IPS-15b (cell line): ENCODE measurements around the gene SCLT1.

ENCODE experiments used
- H3K27me3 ChIP-seq: one replicate; pipeline ENCODE4 v1.6.1; 2013; ENCODE audit warnings: low read length; ENCODE audit not compliant: control insufficient read depth, insufficient read depth
- H3K36me3 ChIP-seq: one replicate; pipeline ENCODE4 v1.6.1; 2013; ENCODE audit warnings: low read length; ENCODE audit not compliant: control insufficient read depth, insufficient read depth
- H3K4me1 ChIP-seq: one replicate; pipeline ENCODE4 v1.6.1; 2013; ENCODE audit warnings: mild to moderate bottlenecking, low read length; ENCODE audit not compliant: control insufficient read depth, insufficient read depth
- H3K4me3 ChIP-seq: one replicate; pipeline ENCODE4 v1.5.1; 2013; ENCODE audit warnings: low read depth, low read length
- H3K9ac ChIP-seq: one replicate; pipeline ENCODE4 v1.6.1; 2013; ENCODE audit warnings: low read depth, mild to moderate bottlenecking, low read length
- H3K9me3 ChIP-seq: one replicate; pipeline ENCODE4 v1.6.1; 2013; ENCODE audit warnings: mild to moderate bottlenecking, low read length; ENCODE audit not compliant: control insufficient read depth, insufficient read depth

Gene SCLT1

GRCh38 chr4:128908735-128909134, 184.6 kb downstream of the SCLT1 start:
- Histone ChIP-seq H3K36me3 (no peaks in the 10 kb centered on the region), H3K27me3 (no peaks in the 10 kb centered on the region), H3K9me3 (no peaks in the 10 kb centered on the region), H3K4me1 (no peaks in the 10 kb centered on the region), H3K4me3 (no peak overlapping the region), H3K9ac (no peak overlapping the region)

- Histone ChIP-seq H3K36me3 (no peaks in the 10 kb centered on the region), H3K9me3 (no peaks in the 10 kb centered on the region), H3K27me3 (no peaks in the 10 kb centered on the region), H3K4me3 (no peak overlapping the region), H3K4me1 (no peaks in the 10 kb centered on the region), H3K9ac (no peak overlapping the region)
Measured at GRCh38 chr4:128907981-128908380, 185.4 kb downstream of the SCLT1 start.

- Histone ChIP-seq H3K36me3 (no peaks in the 10 kb centered on the region), H3K4me3 (no peak overlapping the region), H3K9me3 (no peaks in the 10 kb centered on the region), H3K9ac (no peak overlapping the region), H3K27me3 (no peaks in the 10 kb centered on the region), H3K4me1 (no peaks in the 10 kb centered on the region)
Measured at GRCh38 chr4:128906581-128906980, 186.8 kb downstream of the SCLT1 start.

- H3K27me3 ChIP-seq = no peaks in the 10 kb centered on the region
- no peaks in the 10 kb centered on the region for H3K9me3 ChIP-seq
- H3K9ac ChIP-seq = no peak overlapping the region
- no peaks in the 10 kb centered on the region for H3K36me3 ChIP-seq
- no peaks in the 10 kb centered on the region for H3K4me1 ChIP-seq
- H3K4me3 ChIP-seq = no peak overlapping the region
Measured at GRCh38 chr4:128904821-128905220, 188.5 kb downstream of the SCLT1 start.

GRCh38 chr4:128880662-128881061, 212.7 kb downstream of the SCLT1 start:
- Histone ChIP-seq H3K9ac (no peak overlapping the region), H3K9me3 (no peaks in the 10 kb centered on the region), H3K4me3 (no peak overlapping the region), H3K4me1 (no peaks in the 10 kb centered on the region), H3K27me3 (no peaks in the 10 kb centered on the region), H3K36me3 (no peaks in the 10 kb centered on the region)

GRCh38 chr4:128879971-128880370, 213.4 kb downstream of the SCLT1 start:
- no peaks in the 10 kb centered on the region for H3K4me1 ChIP-seq
- H3K9me3 ChIP-seq = no peaks in the 10 kb centered on the region
- H3K36me3 ChIP-seq = no peaks in the 10 kb centered on the region
- H3K27me3 ChIP-seq = no peaks in the 10 kb centered on the region
- H3K9ac ChIP-seq = no peak overlapping the region
- H3K4me3 ChIP-seq = no peak overlapping the region

- Histone ChIP-seq H3K36me3 (no peaks in the 10 kb centered on the region), H3K9me3 (no peaks in the 10 kb centered on the region), H3K9ac (no peak overlapping the region), H3K4me3 (no peak overlapping the region), H3K4me1 (no peaks in the 10 kb centered on the region), H3K27me3 (no peaks in the 10 kb centered on the region)
Measured at GRCh38 chr4:128879283-128879682, 214.1 kb downstream of the SCLT1 start.

GRCh38 chr4:128877934-128878333, 215.4 kb downstream of the SCLT1 start:
- Histone ChIP-seq H3K4me1 (no peaks in the 10 kb centered on the region), H3K36me3 (peaks cover under 1% of the 10 kb centered on the region), H3K9ac (no peak overlapping the region)

GRCh38 chr4:128876200-128876599, 217.1 kb downstream of the SCLT1 start:
- Histone ChIP-seq H3K9me3 (no peaks in the 10 kb centered on the region), H3K27me3 (no peaks in the 10 kb centered on the region), H3K9ac (no peak overlapping the region), H3K36me3 (peaks cover 12% of the 10 kb centered on the region), H3K4me1 (no peaks in the 10 kb centered on the region), H3K4me3 (no peak overlapping the region)

More at GRCh38 chr4:128877934-128878333, 215.4 kb downstream of the SCLT1 start:
- Histone ChIP-seq H3K9me3 (no peaks in the 10 kb centered on the region), H3K27me3 (no peaks in the 10 kb centered on the region), H3K4me3 (no peak overlapping the region)

- no peaks in the 10 kb centered on the region for H3K4me1 ChIP-seq
- H3K36me3 ChIP-seq = peaks cover 40% of the 10 kb centered on the region
- H3K9ac ChIP-seq = no peak overlapping the region
Measured at GRCh38 chr4:128871948-128872347, 221.4 kb downstream of the SCLT1 start.

GRCh38 chr4:128869776-128870509, 223.4 kb downstream of the SCLT1 start:
- H3K36me3 ChIP-seq = peaks cover 52% of the 10 kb centered on the region
- H3K4me3 ChIP-seq = no peak overlapping the region
- no peak overlapping the region for H3K9ac ChIP-seq
- H3K27me3 ChIP-seq = no peaks in the 10 kb centered on the region
- H3K9me3 ChIP-seq = no peaks in the 10 kb centered on the region
- no peaks in the 10 kb centered on the region for H3K4me1 ChIP-seq

More at GRCh38 chr4:128871948-128872347, 221.4 kb downstream of the SCLT1 start:
- no peaks in the 10 kb centered on the region for H3K27me3 ChIP-seq
- H3K9me3 ChIP-seq = no peaks in the 10 kb centered on the region
- H3K4me3 ChIP-seq = no peak overlapping the region

GRCh38 chr4:128868758-128869157, 224.6 kb downstream of the SCLT1 start:
- Histone ChIP-seq H3K9ac (no peak overlapping the region), H3K27me3 (no peaks in the 10 kb centered on the region), H3K4me1 (no peaks in the 10 kb centered on the region), H3K4me3 (no peak overlapping the region), H3K36me3 (peaks cover 58% of the 10 kb centered on the region), H3K9me3 (no peaks in the 10 kb centered on the region)
